ENCODE data around the gene PIK3R1. TPM values are rescaled to one million over a fixed set of nuclear protein-coding genes. Genes with fewer than 3 reads are reported as not detected.

Gene PIK3R1
- polyA plus RNA-seq, 1 donor (not counting 4 experiments of a cell fraction or from before 2014, with no cell fraction given), result 16.7 TPM

- no peaks in the 10 kb centered on the region for H3K27me3 ChIP-seq (ENCODE audit: control insufficient read depth, extremely low read depth, insufficient read depth, low read length)
- H3K4me1 ChIP-seq (ENCODE audit: control insufficient read depth, extremely low read depth, insufficient read depth, low read length), result peaks cover 18% of the 10 kb centered on the region
- H3K4me2 ChIP-seq (ENCODE audit: control insufficient read depth, extremely low read depth, insufficient read depth, low read depth, low read length), result peak overlapping the region; percentile 90
- FAIRE-seq (no peak), DNase-seq (ENCODE audit: low read depth, low spot score) (no peak)
- peak overlapping the region; percentile 63 for H3K27ac ChIP-seq (ENCODE audit: control insufficient read depth, insufficient read depth, low read length)
- peak overlapping the region; percentile 92 to 98 (median 96) for H3K4me3 ChIP-seq (ENCODE audit: control insufficient read depth in 2 of 3, extremely low read depth in 1 of 3, insufficient read depth in 2 of 3, low read depth in 1 of 3, low read length in 3 of 3)
- H3K79me2 ChIP-seq (ENCODE audit: control insufficient read depth, insufficient read depth, low read length), result peaks cover 52% of the 10 kb centered on the region
- H3K9me1 ChIP-seq (ENCODE audit: control insufficient read depth, extremely low read depth, insufficient read depth, low read length), result no peaks in the 10 kb centered on the region
- no peaks in the 10 kb centered on the region for H3K9me3 ChIP-seq (ENCODE audit: control insufficient read depth, low read depth, low read length)
- no peak for TF ChIP-seq EZH2 (IDR thresholded peaks at IDR 0.05; ENCODE audit: low read length)
- TF ChIP-seq CTCF (optimal IDR thresholded peaks at IDR 0.05 in 1 of 3, IDR thresholded peaks at IDR 0.05 in 1 of 3, conservative IDR thresholded peaks at IDR 0.05 in 1 of 3; ENCODE audit: extremely low read depth in 1 of 3, insufficient read depth in 2 of 3, low read length in 3 of 3), result no peak
- no peaks in the 10 kb centered on the region for H4K20me1 ChIP-seq (ENCODE audit: control insufficient read depth, extremely low read depth, insufficient read depth, low read length)
- peak overlapping the region; percentile 89 for H3K9ac ChIP-seq (ENCODE audit: control insufficient read depth, extremely low read depth, insufficient read depth, low read length)
- peaks cover 0 to 2% of the 10 kb centered on the region in 2 experiments for H3K36me3 ChIP-seq (ENCODE audit: control insufficient read depth in 2 of 2, extremely low read depth in 1 of 2, insufficient read depth in 2 of 2, low read length in 2 of 2)
- H2AFZ ChIP-seq (ENCODE audit: control insufficient read depth, low read length), result peak overlapping the region; percentile 80
- dilution Hi-C loops (cut with MboI; ENCODE audit: extremely low pct_ligation_motif_present, low sequenced_read_pairs), result no loop called here
Observed at GRCh38 chr5:68216245-68217046, 890 bp downstream of the PIK3R1 start.

GRCh38 chr5:68217047-68217355, 1.4 kb downstream of the PIK3R1 start:
- no peak for DNase-seq (ENCODE audit: low read depth, low spot score)
- no peaks in the 10 kb centered on the region for H3K9me1 ChIP-seq (ENCODE audit: control insufficient read depth, extremely low read depth, insufficient read depth, low read length)
- no peaks in the 10 kb centered on the region for H4K20me1 ChIP-seq (ENCODE audit: control insufficient read depth, extremely low read depth, insufficient read depth, low read length)
- peak overlapping the region; percentile 90 for H3K4me2 ChIP-seq (ENCODE audit: control insufficient read depth, extremely low read depth, insufficient read depth, low read depth, low read length)
- TF ChIP-seq CTCF (optimal IDR thresholded peaks at IDR 0.05 in 1 of 3, IDR thresholded peaks at IDR 0.05 in 1 of 3, conservative IDR thresholded peaks at IDR 0.05 in 1 of 3; ENCODE audit: extremely low read depth in 1 of 3, insufficient read depth in 2 of 3, low read length in 3 of 3), result no peak
- no peak for TF ChIP-seq EZH2 (IDR thresholded peaks at IDR 0.05; ENCODE audit: low read length)
- peak overlapping the region; percentile 92 to 98 (median 96) for H3K4me3 ChIP-seq (ENCODE audit: control insufficient read depth in 2 of 3, extremely low read depth in 1 of 3, insufficient read depth in 2 of 3, low read depth in 1 of 3, low read length in 3 of 3)
- dilution Hi-C loops (cut with MboI; ENCODE audit: extremely low pct_ligation_motif_present, low sequenced_read_pairs), result no loop called here
- no peak for FAIRE-seq
- peaks cover 18% of the 10 kb centered on the region for H3K4me1 ChIP-seq (ENCODE audit: control insufficient read depth, extremely low read depth, insufficient read depth, low read length)
- H3K27me3 ChIP-seq (ENCODE audit: control insufficient read depth, extremely low read depth, insufficient read depth, low read length), result no peaks in the 10 kb centered on the region
- H3K36me3 ChIP-seq (ENCODE audit: control insufficient read depth in 2 of 2, extremely low read depth in 1 of 2, insufficient read depth in 2 of 2, low read length in 2 of 2), result peaks cover 0 to 2% of the 10 kb centered on the region in 2 experiments
- no peaks in the 10 kb centered on the region for H3K9me3 ChIP-seq (ENCODE audit: control insufficient read depth, low read depth, low read length)
- H3K9ac ChIP-seq (ENCODE audit: control insufficient read depth, extremely low read depth, insufficient read depth, low read length), result peak overlapping the region; percentile 89
- H3K27ac ChIP-seq (ENCODE audit: control insufficient read depth, insufficient read depth, low read length), result peak overlapping the region; percentile 63
- peaks cover 57% of the 10 kb centered on the region for H3K79me2 ChIP-seq (ENCODE audit: control insufficient read depth, insufficient read depth, low read length)
- no peak overlapping the region for H2AFZ ChIP-seq (ENCODE audit: control insufficient read depth, low read length)

All from keratinocyte (primary cell).